ENCODE results near the gene SH3TC2.
A peak's percentile ranks its signal among the peaks of the same experiment; 100 is the strongest.
"Not testable (repeated sequence)": the region's sequence is repeated elsewhere in the genome, so short reads cannot be mapped to it uniquely, and the experiment has no call there.

SH3TC2 gene

GRCh38 chr5:149063017-149063687 lies at the start of gene SH3TC2:
TSS of gene SH3TC2 (minus strand) at chr5:149063062. CDS start at chr5:149063022, 40 bp downstream.
- no peak for DNase-seq (ENCODE audit: low read depth in 1 of 2, low spot score in 1 of 2)
- TF ChIP-seq JUND (IDR thresholded peaks at IDR 0.05; ENCODE audit: low read depth) = no peak
- in situ Hi-C loops (cut with HindIII; ENCODE audit: low pct_unique_long_range_greater_than_20kb, low sequenced_read_pairs) = no loop called here

DNA sequence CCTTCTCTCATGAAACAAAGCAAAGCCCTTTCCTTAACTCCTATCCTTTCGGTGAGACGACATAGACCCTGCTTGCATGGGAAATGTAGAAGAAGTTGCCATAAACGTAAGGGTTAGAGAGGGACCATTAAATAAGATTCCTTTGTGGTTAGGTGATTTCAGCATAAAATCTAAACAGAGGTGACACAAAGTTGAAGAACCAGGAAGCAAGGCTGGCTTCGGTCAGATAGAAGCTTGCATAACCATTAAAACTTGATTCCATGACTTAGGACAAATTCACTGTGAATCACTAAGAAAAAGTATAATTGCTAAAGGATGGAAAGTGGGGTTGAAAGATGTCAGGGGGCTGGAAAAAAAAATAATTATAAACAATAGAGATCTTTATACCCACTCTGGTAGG lies 47.5 kb upstream of the SH3TC2 start:
- in situ Hi-C loops (cut with HindIII; ENCODE audit: low pct_unique_long_range_greater_than_20kb, low sequenced_read_pairs) = no loop called here
- no peak for DNase-seq (ENCODE audit: low read depth in 1 of 2, low spot score in 1 of 2)
- TF ChIP-seq JUND (IDR thresholded peaks at IDR 0.05; ENCODE audit: low read depth) = no peak

DNA sequence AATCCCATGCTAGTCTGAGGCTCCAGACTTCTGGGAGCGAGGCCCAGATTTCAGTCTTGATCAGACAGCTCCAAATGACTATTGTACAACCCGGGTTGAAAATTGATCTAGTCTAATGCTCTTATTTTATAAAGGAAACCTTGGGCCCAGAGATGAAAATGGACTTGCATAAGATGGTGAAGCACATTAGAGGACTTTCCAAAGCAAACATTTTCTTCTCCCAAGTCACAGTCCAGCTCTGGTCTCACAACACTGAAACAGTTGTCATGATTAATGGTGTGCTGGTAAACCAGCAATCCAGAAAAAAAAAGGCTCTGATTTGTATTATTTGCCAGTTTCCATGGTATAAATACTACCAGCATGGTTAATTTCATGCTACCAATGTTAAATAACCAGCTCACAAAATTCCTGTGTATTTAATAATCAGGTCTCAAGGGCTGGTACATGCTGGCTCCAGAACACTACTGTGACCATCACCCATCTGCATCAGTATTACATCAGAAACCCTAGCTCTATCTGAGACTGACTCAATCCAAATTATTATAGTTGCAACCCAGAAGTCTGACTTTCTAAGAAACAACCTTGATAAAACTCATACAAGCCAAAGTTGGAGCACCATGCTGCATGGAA lies 45.9 kb upstream of the SH3TC2 start:
- TF ChIP-seq JUND (IDR thresholded peaks at IDR 0.05; ENCODE audit: low read depth) = no peak
- in situ Hi-C loops (cut with HindIII; ENCODE audit: low pct_unique_long_range_greater_than_20kb, low sequenced_read_pairs) = no loop called here
- no peak for DNase-seq (ENCODE audit: low read depth in 1 of 2, low spot score in 1 of 2)

GRCh38 chr5:149100331-149100730 lies 37.5 kb upstream of the SH3TC2 start:
- in situ Hi-C loops (cut with HindIII; ENCODE audit: low pct_unique_long_range_greater_than_20kb, low sequenced_read_pairs) = no loop called here
- no peak for TF ChIP-seq JUND (IDR thresholded peaks at IDR 0.05; ENCODE audit: low read depth)
- no peak for DNase-seq (ENCODE audit: low read depth in 1 of 2, low spot score in 1 of 2)

GRCh38 chr5:149099920-149100319 lies 37.1 kb upstream of the SH3TC2 start:
- DNase-seq (ENCODE audit: low read depth in 1 of 2, low spot score in 1 of 2) = no peak
- in situ Hi-C loops (cut with HindIII; ENCODE audit: low pct_unique_long_range_greater_than_20kb, low sequenced_read_pairs) = no loop called here
- no peak for TF ChIP-seq JUND (IDR thresholded peaks at IDR 0.05; ENCODE audit: low read depth)

GRCh38 chr5:149094996-149095395 lies 32.1 kb upstream of the SH3TC2 start:
- in situ Hi-C loops (cut with HindIII; ENCODE audit: low pct_unique_long_range_greater_than_20kb, low sequenced_read_pairs) = no loop called here
- TF ChIP-seq JUND (IDR thresholded peaks at IDR 0.05; ENCODE audit: low read depth) = no peak

GRCh38 chr5:149093625-149094024 lies 30.8 kb upstream of the SH3TC2 start:
- DNase-seq (ENCODE audit: low read depth in 1 of 2, low spot score in 1 of 2) = no peak
- no peak for TF ChIP-seq JUND (IDR thresholded peaks at IDR 0.05; ENCODE audit: low read depth)
- in situ Hi-C loops (cut with HindIII; ENCODE audit: low pct_unique_long_range_greater_than_20kb, low sequenced_read_pairs) = no loop called here

More at GRCh38 chr5:149094996-149095395, 32.1 kb upstream of the SH3TC2 start:
- DNase-seq (ENCODE audit: low read depth in 1 of 2, low spot score in 1 of 2) = peak in 1 of 2 experiments; percentile 71

DNA sequence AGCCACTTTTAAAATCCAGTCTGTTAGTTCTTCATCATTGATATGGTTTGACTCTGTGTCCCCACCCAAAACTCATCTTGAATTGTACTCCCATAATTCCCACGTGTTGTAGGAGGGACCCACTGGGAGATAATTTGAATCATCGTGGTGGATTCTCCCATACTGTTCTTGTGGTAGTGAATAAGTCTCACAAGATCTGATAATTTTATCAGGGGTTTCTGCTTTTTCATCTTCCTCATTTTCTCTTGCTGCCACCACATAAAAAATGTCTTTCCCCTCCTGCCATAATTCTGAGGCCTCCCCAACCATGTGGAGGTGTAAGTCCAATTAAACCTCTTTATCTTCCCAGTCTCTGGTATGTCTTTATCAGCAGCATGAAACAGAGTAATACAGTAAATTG lies 26.9 kb upstream of the SH3TC2 start:
- in situ Hi-C loops (cut with HindIII; ENCODE audit: low pct_unique_long_range_greater_than_20kb, low sequenced_read_pairs) = no loop called here
- DNase-seq (ENCODE audit: low read depth in 1 of 2, low spot score in 1 of 2) = no peak
- no peak for TF ChIP-seq JUND (IDR thresholded peaks at IDR 0.05; ENCODE audit: low read depth)

GRCh38 chr5:149088686-149089085 lies 25.8 kb upstream of the SH3TC2 start:
- no peak for TF ChIP-seq JUND (IDR thresholded peaks at IDR 0.05; ENCODE audit: low read depth)
- DNase-seq (ENCODE audit: low read depth in 1 of 2, low spot score in 1 of 2) = no peak
- in situ Hi-C loops (cut with HindIII; ENCODE audit: low pct_unique_long_range_greater_than_20kb, low sequenced_read_pairs) = no loop called here

GRCh38 chr5:149083846-149084245 lies 21.0 kb upstream of the SH3TC2 start:
- no peak for DNase-seq (ENCODE audit: low read depth in 1 of 2, low spot score in 1 of 2)
- no peak for TF ChIP-seq JUND (IDR thresholded peaks at IDR 0.05; ENCODE audit: low read depth)
- in situ Hi-C loops (cut with HindIII; ENCODE audit: low pct_unique_long_range_greater_than_20kb, low sequenced_read_pairs) = no loop called here

DNA sequence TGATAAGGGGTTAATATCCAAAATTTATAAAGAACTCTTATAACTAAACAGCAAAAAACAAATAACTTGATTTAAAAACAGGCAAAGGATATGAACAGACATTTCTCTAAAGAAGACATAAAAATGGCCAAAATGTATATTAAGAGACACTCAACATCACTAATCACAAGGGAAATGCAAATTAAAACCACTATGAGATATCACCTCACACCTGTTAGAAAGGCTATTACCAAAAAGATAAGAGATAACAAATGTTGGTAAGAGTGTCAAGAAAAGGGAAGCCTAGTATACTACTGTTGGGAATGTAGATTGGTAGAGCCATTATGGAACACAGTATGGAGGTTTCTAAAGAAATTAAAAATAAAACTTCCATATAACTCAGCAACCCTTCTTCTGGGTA lies 19.4 kb upstream of the SH3TC2 start:
- no peak for TF ChIP-seq JUND (IDR thresholded peaks at IDR 0.05; ENCODE audit: low read depth)
- in situ Hi-C loops (cut with HindIII; ENCODE audit: low pct_unique_long_range_greater_than_20kb, low sequenced_read_pairs) = no loop called here
- DNase-seq (ENCODE audit: low read depth in 1 of 2, low spot score in 1 of 2) = no peak

- in situ Hi-C loops (cut with HindIII; ENCODE audit: low pct_unique_long_range_greater_than_20kb, low sequenced_read_pairs) = no loop called here
- DNase-seq (ENCODE audit: low read depth in 1 of 2, low spot score in 1 of 2) = no peak
- no peak for TF ChIP-seq JUND (IDR thresholded peaks at IDR 0.05; ENCODE audit: low read depth)
These were observed 17.4 kb upstream of the SH3TC2 start for GRCh38 chr5:149080294-149080693.

DNA sequence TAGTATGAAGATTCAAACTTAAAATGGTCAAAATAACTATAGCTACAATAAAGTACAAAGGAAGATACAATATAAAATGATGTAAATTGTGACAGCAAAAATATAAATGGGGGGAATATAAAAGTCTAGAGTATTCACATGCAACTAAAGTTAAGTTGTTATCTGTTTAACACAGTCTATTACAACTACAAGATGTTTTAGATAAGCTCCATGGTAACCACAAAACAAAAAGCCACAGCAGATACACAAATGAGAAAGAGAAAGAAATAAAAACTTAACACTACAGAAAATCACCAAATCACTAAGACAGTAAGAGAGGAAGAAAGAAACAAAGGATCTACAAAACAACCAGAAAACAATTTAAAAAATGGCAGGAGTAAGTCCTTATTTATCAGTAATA lies 17.0 kb upstream of the SH3TC2 start:
- TF ChIP-seq JUND (IDR thresholded peaks at IDR 0.05; ENCODE audit: low read depth) = no peak
- no peak for DNase-seq (ENCODE audit: low read depth in 1 of 2, low spot score in 1 of 2)
- in situ Hi-C loops (cut with HindIII; ENCODE audit: low pct_unique_long_range_greater_than_20kb, low sequenced_read_pairs) = no loop called here

- in situ Hi-C loops (cut with HindIII; ENCODE audit: low pct_unique_long_range_greater_than_20kb, low sequenced_read_pairs); DNase-seq (ENCODE audit: low read depth in 1 of 2, low spot score in 1 of 2): not testable (repeated sequence)
These were observed 11.2 kb upstream of the SH3TC2 start for GRCh38 chr5:149074071-149074470.

All from T47D (cell line).